Caco-2 (cell line): ENCODE results near the gene GRK5. TPM values are rescaled to one million over a fixed set of nuclear protein-coding genes. Genes with fewer than 3 reads are reported as not detected.
A peak's percentile ranks its signal among the peaks of the same experiment; 100 is the strongest.

Source experiments
- Bru-seq: library from RNA; stranded (reverse); fragments of 400-500 nt; gene quantifications from one replicate; lab custom pipeline; 2021; lab: Mats Ljungman, UMichigan
- BruChase-seq, 2 experiments: library from RNA; stranded (reverse); fragments of 400-500 nt; gene quantifications; one replicate each; lab custom pipeline; 2021; lab: Mats Ljungman, UMichigan
- BruUV-seq: library from RNA; stranded (reverse); fragments of 400-500 nt; replicated peaks from 2 replicates; lab custom pipeline; 2021; lab: Mats Ljungman, UMichigan
- CTCF ChIA-PET: fragments of 300-600 bp; sonication (Branson Sonifier 250); formaldehyde crosslinking; loops from one replicate; lab custom pipeline; 2022; ENCODE audit warnings: antibody characterized with exemption; lab: Charles Lee
- POLR2A ChIA-PET: fragments of 300-600 bp; sonication (Branson Sonifier 250); formaldehyde crosslinking; loops from one replicate; lab custom pipeline; 2022; ENCODE audit warnings: antibody characterized with exemption; lab: Charles Lee
- DNase-seq, 2 experiments: peaks; one replicate each; pipeline versions ENCODE4 v3.0.0 to v3.0.0-alpha.2; 2020 to 2022
- H3K27me3 ChIP-seq: replicated peaks from 2 replicates; pipeline ENCODE4 v1.6.0; 2011; ENCODE audit warnings: low read length; ENCODE audit not compliant: control insufficient read depth, insufficient read depth
- H3K36me3 ChIP-seq: 2 replicates; pipeline ENCODE4 v1.5.1; 2011; ENCODE audit warnings: low read length; ENCODE audit not compliant: control insufficient read depth, insufficient read depth
- H3K4me1 ChIP-seq: fragments of 250-450 bp; sonication (Bioruptor Pico); 2 replicates; pipeline ENCODE4 v1.5.1; 2020; ENCODE audit warnings: mild to moderate bottlenecking
- H3K4me3 ChIP-seq: 2 replicates; pipeline ENCODE4 v1.5.1; 2011; ENCODE audit warnings: low read depth, mild to moderate bottlenecking, control low read depth, low read length
- H3K9me3 ChIP-seq: fragments of 250-450 bp; sonication (Bioruptor Pico); 2 replicates; pipeline ENCODE4 v1.5.1; 2020; ENCODE audit warnings: mild to moderate bottlenecking, moderate library complexity
- H3K27ac Mint-ChIP-seq: one replicate; pipeline ENCODE4 v1.8.0; 2022; ENCODE audit warnings: mixed read lengths; ENCODE audit not compliant: unreplicated experiment
- H3K27me3 Mint-ChIP-seq: one replicate; pipeline ENCODE4 v1.8.0; 2022; ENCODE audit warnings: mixed read lengths; ENCODE audit not compliant: insufficient read depth, unreplicated experiment
- H3K36me3 Mint-ChIP-seq: one replicate; pipeline ENCODE4 v1.8.0; 2022; ENCODE audit warnings: mild to moderate bottlenecking, mixed read lengths; ENCODE audit not compliant: insufficient read depth, unreplicated experiment
- H3K4me1 Mint-ChIP-seq: one replicate; pipeline ENCODE4 v1.8.0; 2022; ENCODE audit warnings: low read depth, mixed read lengths; ENCODE audit not compliant: unreplicated experiment
- H3K4me3 Mint-ChIP-seq: one replicate; pipeline ENCODE4 v1.8.0; 2022; ENCODE audit warnings: mild to moderate bottlenecking, moderate library complexity, mixed read lengths; ENCODE audit not compliant: unreplicated experiment
- H3K9me3 Mint-ChIP-seq: one replicate; pipeline ENCODE4 v1.8.0; 2022; ENCODE audit warnings: mixed read lengths; ENCODE audit not compliant: unreplicated experiment
- CTCF ChIP-seq, 2 experiments: fragments of 200-600 bp in 1 of 2; IDR thresholded peaks; 1 replicate in 1 of 2; 2 replicates in 1 of 2; pipeline versions ENCODE4 v1.5.1 to v1.8.0; 2011 to 2022; ENCODE audit warnings: antibody characterized with exemption in 1 of 2, control low read depth in 1 of 2, inconsistent platforms in 1 of 2, low read depth in 1 of 2, low read length in 1 of 2, mild to moderate bottlenecking in 1 of 2, moderate library complexity in 1 of 2; ENCODE audit not compliant: insufficient read depth in 1 of 2, severe bottlenecking in 1 of 2, unreplicated experiment in 1 of 2
- intact Hi-C: fragments of 100-400 bp; cut with micrococcal nuclease; formaldehyde crosslinking; loops from one replicate; pipeline ENCODE4 v1.10.0; 2022; ENCODE audit not compliant: unreplicated experiment
- long read RNA-seq: library from polyadenylated mRNA; stranded (forward); transcript quantifications from one replicate; pipeline ENCODE4 v2.0.0, GENCODE V29; 2022
- total RNA-seq: library from RNA; stranded (reverse); gene quantifications from 2 replicates; pipeline ENCODE4 v1.2.3, GENCODE V29; 2022

Gene GRK5
- total RNA-seq, result 7.7 and 8.9 TPM in 2 replicates
- Bru-seq, nascent RNA, result percentile 51 among the genes with signal in this experiment
- BruChase-seq, experiment 1, labeled RNA remaining after a 2-hour chase, result percentile 51 among the genes with signal in this experiment
- BruChase-seq, experiment 2, labeled RNA remaining after a 6-hour chase, result percentile 53 among the genes with signal in this experiment
- long read RNA-seq, partial matches to known transcripts, result 2 of 4 reads
- long read RNA-seq, other reads (novel, unspliced or antisense), result 0 of 4 reads

- peak within 1 kb of the TSS; percentile 84 for H3K27ac Mint-ChIP-seq
- no peaks in the 10 kb centered on the region for H3K9me3 Mint-ChIP-seq
- H3K4me3 ChIP-seq, result peak within 1 kb of the TSS; percentile 75
- intact Hi-C loops, result loop anchor here (1.0 to 5.0 kb wide), 4 partner anchors 35 to 110 kb away; no protein-coding TSS in a partner anchor
- no peaks in the 10 kb centered on the region for H3K36me3 ChIP-seq
- no peaks in the 10 kb centered on the region for H3K9me3 ChIP-seq
- POLR2A ChIA-PET, result interaction anchor here (0.6 to 1.8 kb wide), 9 partner anchors 15 to 519 kb away, joined by 3 to 11 read pairs (median 5); no protein-coding TSS in a partner anchor
- BruUV-seq, result no TSS peak
- H3K4me1 Mint-ChIP-seq, result peaks cover 17% of the 10 kb centered on the region
- CTCF ChIA-PET, result interaction anchor here (0.6 to 2.5 kb wide), 21 partner anchors 9 to 518 kb away, joined by 3 to 29 read pairs (median 5); partner anchors contain the start of gene INPP5F
- no peaks in the 10 kb centered on the region for H3K27me3 ChIP-seq
- H3K27me3 Mint-ChIP-seq, result no peaks in the 10 kb centered on the region
- H3K4me3 Mint-ChIP-seq, result peak within 1 kb of the TSS; percentile 81
- peaks cover 5% of the 10 kb centered on the region for H3K36me3 Mint-ChIP-seq
- peaks cover 16% of the 10 kb centered on the region for H3K4me1 ChIP-seq
- TF ChIP-seq CTCF (IDR thresholded peaks at IDR 0.05; ENCODE audit: insufficient read depth in 1 of 2, low read depth in 1 of 2, low read length in 1 of 2, severe bottlenecking in 1 of 2, unreplicated experiment in 1 of 2), result no peak
- DNase-seq, result peak; percentile 93 to 96
These were observed at the start of gene GRK5 for GRCh38 chr10:119207366-119207666. Gene GRK5 (plus strand): TSS chr10:119207571. CDS start chr10:119207918, 347 bp downstream.

DNA sequence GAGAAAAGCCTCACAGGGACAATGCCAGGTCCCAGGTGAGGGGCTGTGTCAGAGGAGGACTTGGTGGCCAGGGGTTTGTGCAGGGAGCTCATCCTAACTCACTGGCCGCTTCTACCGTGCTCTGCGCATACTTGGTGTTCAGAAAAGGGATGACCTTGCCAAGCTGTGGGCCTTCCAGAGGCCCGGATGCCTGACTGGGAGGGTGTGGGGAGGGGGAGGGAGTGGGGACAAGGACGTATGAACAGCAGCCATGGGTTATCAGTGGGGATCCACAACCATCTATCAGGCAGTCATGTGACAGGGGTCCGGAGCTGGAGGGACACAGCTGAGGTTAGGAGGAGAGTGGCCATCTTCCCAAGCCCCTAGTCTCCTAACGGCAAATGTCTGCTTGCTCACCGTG is 48.0 kb upstream of the GRK5 start:
- Histone ChIP-seq H3K4me1 (peaks cover 2% of the 10 kb centered on the region; the same call in 1 of the 2 replicates), H3K4me3 (no peak overlapping the region), H3K9me3 (no peaks in the 10 kb centered on the region), H3K27me3 (no peaks in the 10 kb centered on the region), H3K36me3 (peaks cover 3% of the 10 kb centered on the region)
- TF ChIP-seq CTCF (IDR thresholded peaks at IDR 0.05; ENCODE audit: insufficient read depth in 1 of 2, low read depth in 1 of 2, low read length in 1 of 2, severe bottlenecking in 1 of 2, unreplicated experiment in 1 of 2), result no peak
- no peaks in the 10 kb centered on the region for H3K9me3 Mint-ChIP-seq
- no peak overlapping the region for H3K4me3 Mint-ChIP-seq
- H3K27me3 Mint-ChIP-seq, result no peaks in the 10 kb centered on the region
- intact Hi-C loops, result no loop called here
- DNase-seq, result no peak
- no peak overlapping the region for H3K27ac Mint-ChIP-seq
- H3K4me1 Mint-ChIP-seq, result no peaks in the 10 kb centered on the region
- CTCF ChIA-PET, result no interaction called here
- POLR2A ChIA-PET, result interaction anchor here (0.6 kb wide), 1 partner anchor 681 kb away, joined by 7 read pairs; no protein-coding TSS in a partner anchor
- BruUV-seq, result no TSS peak
- peaks cover 63% of the 10 kb centered on the region for H3K36me3 Mint-ChIP-seq

- H3K4me3 ChIP-seq, result no peak overlapping the region
- no peak for DNase-seq
- TF ChIP-seq CTCF (IDR thresholded peaks at IDR 0.05; ENCODE audit: insufficient read depth in 1 of 2, low read depth in 1 of 2, low read length in 1 of 2, severe bottlenecking in 1 of 2, unreplicated experiment in 1 of 2), result no peak
- no peak overlapping the region for H3K4me3 Mint-ChIP-seq
- H3K36me3 ChIP-seq, result peaks cover 1% of the 10 kb centered on the region; the same call in 1 of the 2 replicates
- H3K27me3 Mint-ChIP-seq, result no peaks in the 10 kb centered on the region
- H3K9me3 ChIP-seq, result no peaks in the 10 kb centered on the region
- intact Hi-C loops, result no loop called here
- BruUV-seq, result no TSS peak
- ChIA-PET POLR2A (no interaction called here), CTCF (no interaction called here)
- no peaks in the 10 kb centered on the region for H3K4me1 Mint-ChIP-seq
- H3K27me3 ChIP-seq, result no peaks in the 10 kb centered on the region
- no peaks in the 10 kb centered on the region for H3K9me3 Mint-ChIP-seq
- peaks cover 6% of the 10 kb centered on the region; the same call in 1 of the 2 replicates for H3K4me1 ChIP-seq
- peaks cover 44% of the 10 kb centered on the region for H3K36me3 Mint-ChIP-seq
- H3K27ac Mint-ChIP-seq, result no peak overlapping the region
These were observed 45.5 kb upstream of the GRK5 start for GRCh38 chr10:119161680-119162451.
